ENCODE measurements around the gene OSBPL6.

DNA sequence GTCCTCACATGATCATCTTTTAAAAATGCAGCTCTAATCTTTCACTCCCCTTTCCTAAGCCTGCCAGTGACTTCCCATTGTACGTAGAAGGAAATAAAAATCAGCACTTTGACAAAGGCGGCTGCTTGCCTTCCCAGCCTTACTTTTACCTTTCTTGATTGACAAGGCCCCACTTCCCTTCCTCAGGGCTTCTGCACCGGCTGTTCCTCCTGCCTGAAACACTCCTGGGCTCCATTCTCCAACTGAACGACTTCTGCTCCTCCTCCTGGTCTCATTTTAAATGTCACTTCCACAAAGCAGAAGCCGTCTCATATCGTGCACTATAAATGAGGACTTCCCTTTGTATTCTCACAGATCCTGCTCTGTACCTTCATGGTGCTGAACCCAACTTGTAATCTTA is 56.1 kb downstream of the OSBPL6 start:
- TF ChIP-seq, protein P1, sequence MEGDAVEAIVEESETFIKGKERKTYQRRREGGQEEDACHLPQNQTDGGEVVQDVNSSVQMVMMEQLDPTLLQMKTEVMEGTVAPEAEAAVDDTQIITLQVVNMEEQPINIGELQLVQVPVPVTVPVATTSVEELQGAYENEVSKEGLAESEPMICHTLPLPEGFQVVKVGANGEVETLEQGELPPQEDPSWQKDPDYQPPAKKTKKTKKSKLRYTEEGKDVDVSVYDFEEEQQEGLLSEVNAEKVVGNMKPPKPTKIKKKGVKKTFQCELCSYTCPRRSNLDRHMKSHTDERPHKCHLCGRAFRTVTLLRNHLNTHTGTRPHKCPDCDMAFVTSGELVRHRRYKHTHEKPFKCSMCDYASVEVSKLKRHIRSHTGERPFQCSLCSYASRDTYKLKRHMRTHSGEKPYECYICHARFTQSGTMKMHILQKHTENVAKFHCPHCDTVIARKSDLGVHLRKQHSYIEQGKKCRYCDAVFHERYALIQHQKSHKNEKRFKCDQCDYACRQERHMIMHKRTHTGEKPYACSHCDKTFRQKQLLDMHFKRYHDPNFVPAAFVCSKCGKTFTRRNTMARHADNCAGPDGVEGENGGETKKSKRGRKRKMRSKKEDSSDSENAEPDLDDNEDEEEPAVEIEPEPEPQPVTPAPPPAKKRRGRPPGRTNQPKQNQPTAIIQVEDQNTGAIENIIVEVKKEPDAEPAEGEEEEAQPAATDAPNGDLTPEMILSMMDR (IDR thresholded peaks at IDR 0.05; ENCODE audit: low read depth, low read length, missing input control), result no peak
- TF ChIP-seq JUND (IDR thresholded peaks at IDR 0.05) (no peak), SP1 (IDR thresholded peaks at IDR 0.05) (no peak)
- TF ChIP-seq, protein P2, sequence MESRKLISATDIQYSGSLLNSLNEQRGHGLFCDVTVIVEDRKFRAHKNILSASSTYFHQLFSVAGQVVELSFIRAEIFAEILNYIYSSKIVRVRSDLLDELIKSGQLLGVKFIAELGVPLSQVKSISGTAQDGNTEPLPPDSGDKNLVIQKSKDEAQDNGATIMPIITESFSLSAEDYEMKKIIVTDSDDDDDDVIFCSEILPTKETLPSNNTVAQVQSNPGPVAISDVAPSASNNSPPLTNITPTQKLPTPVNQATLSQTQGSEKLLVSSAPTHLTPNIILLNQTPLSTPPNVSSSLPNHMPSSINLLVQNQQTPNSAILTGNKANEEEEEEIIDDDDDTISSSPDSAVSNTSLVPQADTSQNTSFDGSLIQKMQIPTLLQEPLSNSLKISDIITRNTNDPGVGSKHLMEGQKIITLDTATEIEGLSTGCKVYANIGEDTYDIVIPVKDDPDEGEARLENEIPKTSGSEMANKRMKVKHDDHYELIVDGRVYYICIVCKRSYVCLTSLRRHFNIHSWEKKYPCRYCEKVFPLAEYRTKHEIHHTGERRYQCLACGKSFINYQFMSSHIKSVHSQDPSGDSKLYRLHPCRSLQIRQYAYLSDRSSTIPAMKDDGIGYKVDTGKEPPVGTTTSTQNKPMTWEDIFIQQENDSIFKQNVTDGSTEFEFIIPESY (IDR thresholded peaks at IDR 0.05), result no peak
- TF ChIP-seq, protein P3, sequence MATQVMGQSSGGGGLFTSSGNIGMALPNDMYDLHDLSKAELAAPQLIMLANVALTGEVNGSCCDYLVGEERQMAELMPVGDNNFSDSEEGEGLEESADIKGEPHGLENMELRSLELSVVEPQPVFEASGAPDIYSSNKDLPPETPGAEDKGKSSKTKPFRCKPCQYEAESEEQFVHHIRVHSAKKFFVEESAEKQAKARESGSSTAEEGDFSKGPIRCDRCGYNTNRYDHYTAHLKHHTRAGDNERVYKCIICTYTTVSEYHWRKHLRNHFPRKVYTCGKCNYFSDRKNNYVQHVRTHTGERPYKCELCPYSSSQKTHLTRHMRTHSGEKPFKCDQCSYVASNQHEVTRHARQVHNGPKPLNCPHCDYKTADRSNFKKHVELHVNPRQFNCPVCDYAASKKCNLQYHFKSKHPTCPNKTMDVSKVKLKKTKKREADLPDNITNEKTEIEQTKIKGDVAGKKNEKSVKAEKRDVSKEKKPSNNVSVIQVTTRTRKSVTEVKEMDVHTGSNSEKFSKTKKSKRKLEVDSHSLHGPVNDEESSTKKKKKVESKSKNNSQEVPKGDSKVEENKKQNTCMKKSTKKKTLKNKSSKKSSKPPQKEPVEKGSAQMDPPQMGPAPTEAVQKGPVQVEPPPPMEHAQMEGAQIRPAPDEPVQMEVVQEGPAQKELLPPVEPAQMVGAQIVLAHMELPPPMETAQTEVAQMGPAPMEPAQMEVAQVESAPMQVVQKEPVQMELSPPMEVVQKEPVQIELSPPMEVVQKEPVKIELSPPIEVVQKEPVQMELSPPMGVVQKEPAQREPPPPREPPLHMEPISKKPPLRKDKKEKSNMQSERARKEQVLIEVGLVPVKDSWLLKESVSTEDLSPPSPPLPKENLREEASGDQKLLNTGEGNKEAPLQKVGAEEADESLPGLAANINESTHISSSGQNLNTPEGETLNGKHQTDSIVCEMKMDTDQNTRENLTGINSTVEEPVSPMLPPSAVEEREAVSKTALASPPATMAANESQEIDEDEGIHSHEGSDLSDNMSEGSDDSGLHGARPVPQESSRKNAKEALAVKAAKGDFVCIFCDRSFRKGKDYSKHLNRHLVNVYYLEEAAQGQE (IDR thresholded peaks at IDR 0.05), result no peak

Data from liver (tissue), 3 donors.